ENCODE measurements around the gene RPL39L.
A peak's percentile ranks its signal among the peaks of the same experiment; 100 is the strongest.

Gene RPL39L
- total RNA-seq = 1.4 to 2.2 (median 1.7) reads per million in 3 donors

GRCh38 chr3:187139126-187139894 lies at the start of gene RPL39L:
RPL39L (minus strand) TSS chr3:187139496; CDS start chr3:187121300, 18,196 bp downstream.
- peak within 1 kb of the TSS; percentile 80 for H3K27ac ChIP-seq (ENCODE audit: insufficient read depth, low read length, poor library complexity, severe bottlenecking)
- no peaks in the 10 kb centered on the region for H3K36me3 ChIP-seq (ENCODE audit: control insufficient read depth, insufficient read depth, low read length)
- H3K4me1 ChIP-seq (ENCODE audit: control insufficient read depth, insufficient read depth, low read length, poor library complexity, severe bottlenecking) = peaks cover 6% of the 10 kb centered on the region
- H3K4me3 ChIP-seq (ENCODE audit: insufficient read depth, low read depth, low read length, poor library complexity, severe bottlenecking) = peak within 1 kb of the TSS; percentile 69
- H3K27me3 ChIP-seq (replicated peaks; ENCODE audit: control insufficient read depth, insufficient read depth, low read length, poor library complexity, severe bottlenecking) = no peaks in the 10 kb centered on the region
- no peaks in the 10 kb centered on the region for H3K9me3 ChIP-seq (ENCODE audit: control insufficient read depth, low read length)
- DNase-seq = peak; percentile 84 to 87 (median 86)

- Histone ChIP-seq H3K27me3 (replicated peaks; ENCODE audit: control insufficient read depth, insufficient read depth, low read length, poor library complexity, severe bottlenecking) (no peaks in the 10 kb centered on the region), H3K27ac (ENCODE audit: insufficient read depth, low read length, poor library complexity, severe bottlenecking) (no peak overlapping the region), H3K4me3 (ENCODE audit: insufficient read depth, low read depth, low read length, poor library complexity, severe bottlenecking) (no peak overlapping the region), H3K36me3 (ENCODE audit: control insufficient read depth, insufficient read depth, low read length) (no peaks in the 10 kb centered on the region), H3K4me1 (ENCODE audit: control insufficient read depth, insufficient read depth, low read length, poor library complexity, severe bottlenecking) (no peaks in the 10 kb centered on the region), H3K9me3 (ENCODE audit: control insufficient read depth, low read length) (no peaks in the 10 kb centered on the region)
- DNase-seq = no peak
Measured at GRCh38 chr3:187188931-187189330, 49.6 kb upstream of the RPL39L start.

- no peak overlapping the region for H3K27ac ChIP-seq (ENCODE audit: insufficient read depth, low read length, poor library complexity, severe bottlenecking)
- no peaks in the 10 kb centered on the region for H3K9me3 ChIP-seq (ENCODE audit: control insufficient read depth, low read length)
- no peaks in the 10 kb centered on the region for H3K36me3 ChIP-seq (ENCODE audit: control insufficient read depth, insufficient read depth, low read length)
- no peaks in the 10 kb centered on the region for H3K4me1 ChIP-seq (ENCODE audit: control insufficient read depth, insufficient read depth, low read length, poor library complexity, severe bottlenecking)
- no peaks in the 10 kb centered on the region for H3K27me3 ChIP-seq (replicated peaks; ENCODE audit: control insufficient read depth, insufficient read depth, low read length, poor library complexity, severe bottlenecking)
- DNase-seq = no peak
- H3K4me3 ChIP-seq (ENCODE audit: insufficient read depth, low read depth, low read length, poor library complexity, severe bottlenecking) = no peak overlapping the region
Measured at GRCh38 chr3:187186801-187187421, 47.6 kb upstream of the RPL39L start.

- no peak for DNase-seq
- H3K27me3 ChIP-seq (replicated peaks; ENCODE audit: control insufficient read depth, insufficient read depth, low read length, poor library complexity, severe bottlenecking) = no peaks in the 10 kb centered on the region
- H3K36me3 ChIP-seq (ENCODE audit: control insufficient read depth, insufficient read depth, low read length) = no peaks in the 10 kb centered on the region
- no peaks in the 10 kb centered on the region for H3K9me3 ChIP-seq (ENCODE audit: control insufficient read depth, low read length)
- H3K4me3 ChIP-seq (ENCODE audit: insufficient read depth, low read depth, low read length, poor library complexity, severe bottlenecking) = no peak overlapping the region
- no peaks in the 10 kb centered on the region for H3K4me1 ChIP-seq (ENCODE audit: control insufficient read depth, insufficient read depth, low read length, poor library complexity, severe bottlenecking)
- no peak overlapping the region for H3K27ac ChIP-seq (ENCODE audit: insufficient read depth, low read length, poor library complexity, severe bottlenecking)
Measured at GRCh38 chr3:187186375-187186774, 47.1 kb upstream of the RPL39L start.

- DNase-seq = no peak
- Histone ChIP-seq H3K4me1 (ENCODE audit: control insufficient read depth, insufficient read depth, low read length, poor library complexity, severe bottlenecking) (no peaks in the 10 kb centered on the region), H3K36me3 (ENCODE audit: control insufficient read depth, insufficient read depth, low read length) (no peaks in the 10 kb centered on the region), H3K27ac (ENCODE audit: insufficient read depth, low read length, poor library complexity, severe bottlenecking) (no peak overlapping the region), H3K4me3 (ENCODE audit: insufficient read depth, low read depth, low read length, poor library complexity, severe bottlenecking) (no peak overlapping the region), H3K9me3 (ENCODE audit: control insufficient read depth, low read length) (no peaks in the 10 kb centered on the region), H3K27me3 (replicated peaks; ENCODE audit: control insufficient read depth, insufficient read depth, low read length, poor library complexity, severe bottlenecking) (no peaks in the 10 kb centered on the region)
Measured at GRCh38 chr3:187185759-187186158, 46.5 kb upstream of the RPL39L start.

GRCh38 chr3:187183903-187184302 lies 44.6 kb upstream of the RPL39L start:
- Histone ChIP-seq H3K27ac (ENCODE audit: insufficient read depth, low read length, poor library complexity, severe bottlenecking) (no peak overlapping the region), H3K9me3 (ENCODE audit: control insufficient read depth, low read length) (no peaks in the 10 kb centered on the region), H3K27me3 (replicated peaks; ENCODE audit: control insufficient read depth, insufficient read depth, low read length, poor library complexity, severe bottlenecking) (no peaks in the 10 kb centered on the region), H3K36me3 (ENCODE audit: control insufficient read depth, insufficient read depth, low read length) (no peaks in the 10 kb centered on the region), H3K4me3 (ENCODE audit: insufficient read depth, low read depth, low read length, poor library complexity, severe bottlenecking) (no peak overlapping the region), H3K4me1 (ENCODE audit: control insufficient read depth, insufficient read depth, low read length, poor library complexity, severe bottlenecking) (no peaks in the 10 kb centered on the region)
- no peak for DNase-seq

- H3K27me3 ChIP-seq (replicated peaks; ENCODE audit: control insufficient read depth, insufficient read depth, low read length, poor library complexity, severe bottlenecking) = no peaks in the 10 kb centered on the region
- no peaks in the 10 kb centered on the region for H3K4me1 ChIP-seq (ENCODE audit: control insufficient read depth, insufficient read depth, low read length, poor library complexity, severe bottlenecking)
- H3K9me3 ChIP-seq (ENCODE audit: control insufficient read depth, low read length) = no peaks in the 10 kb centered on the region
- no peak overlapping the region for H3K4me3 ChIP-seq (ENCODE audit: insufficient read depth, low read depth, low read length, poor library complexity, severe bottlenecking)
- no peaks in the 10 kb centered on the region for H3K36me3 ChIP-seq (ENCODE audit: control insufficient read depth, insufficient read depth, low read length)
- H3K27ac ChIP-seq (ENCODE audit: insufficient read depth, low read length, poor library complexity, severe bottlenecking) = no peak overlapping the region
- no peak for DNase-seq
Measured at GRCh38 chr3:187183210-187183862, 44.0 kb upstream of the RPL39L start.

- no peak for DNase-seq
- Histone ChIP-seq H3K4me1 (ENCODE audit: control insufficient read depth, insufficient read depth, low read length, poor library complexity, severe bottlenecking) (no peaks in the 10 kb centered on the region), H3K27me3 (replicated peaks; ENCODE audit: control insufficient read depth, insufficient read depth, low read length, poor library complexity, severe bottlenecking) (no peaks in the 10 kb centered on the region), H3K9me3 (ENCODE audit: control insufficient read depth, low read length) (no peaks in the 10 kb centered on the region), H3K27ac (ENCODE audit: insufficient read depth, low read length, poor library complexity, severe bottlenecking) (no peak overlapping the region), H3K36me3 (ENCODE audit: control insufficient read depth, insufficient read depth, low read length) (no peaks in the 10 kb centered on the region), H3K4me3 (ENCODE audit: insufficient read depth, low read depth, low read length, poor library complexity, severe bottlenecking) (no peak overlapping the region)
Measured at GRCh38 chr3:187181454-187182170, 42.3 kb upstream of the RPL39L start.

GRCh38 chr3:187172929-187173328 lies 33.6 kb upstream of the RPL39L start:
- H3K36me3 ChIP-seq (ENCODE audit: control insufficient read depth, insufficient read depth, low read length) = no peaks in the 10 kb centered on the region
- no peak overlapping the region for H3K4me3 ChIP-seq (ENCODE audit: insufficient read depth, low read depth, low read length, poor library complexity, severe bottlenecking)
- H3K27me3 ChIP-seq (replicated peaks; ENCODE audit: control insufficient read depth, insufficient read depth, low read length, poor library complexity, severe bottlenecking) = no peaks in the 10 kb centered on the region
- no peaks in the 10 kb centered on the region for H3K9me3 ChIP-seq (ENCODE audit: control insufficient read depth, low read length)
- no peak for DNase-seq
- H3K27ac ChIP-seq (ENCODE audit: insufficient read depth, low read length, poor library complexity, severe bottlenecking) = no peak overlapping the region
- no peaks in the 10 kb centered on the region for H3K4me1 ChIP-seq (ENCODE audit: control insufficient read depth, insufficient read depth, low read length, poor library complexity, severe bottlenecking)

Data from effector memory CD4-positive, alpha-beta T cell (primary cell).